Measurements from ENCODE around the gene TREM1.

- TF ChIP-seq CREB1 (IDR thresholded peaks at IDR 0.05; ENCODE audit: low read depth) (no peak), TEAD4 (IDR thresholded peaks at IDR 0.05) (no peak)
These were observed 49.5 kb upstream of the TREM1 start for GRCh38 chr6:41335943-41336342.
